H1 (cell line): ENCODE data around the gene SMAP1. TPM values are rescaled to one million over a fixed set of nuclear protein-coding genes. Genes with fewer than 3 reads are reported as not detected.

Experiments
- CTCF ChIA-PET: fragments of 300-600 bp; sonication (Branson Sonifier 250); formaldehyde crosslinking; loops from one replicate; lab custom pipeline; 2021; ENCODE audit not compliant: partially characterized antibody; lab: Charles Lee
- POLR2A ChIA-PET: fragments of 300-600 bp; sonication (Branson Sonifier 250); formaldehyde crosslinking; loops from one replicate; lab custom pipeline; 2021; ENCODE audit warnings: inconsistent platforms; ENCODE audit not compliant: partially characterized antibody; lab: Charles Lee
- DNase-seq, 2 experiments: peaks; one replicate each; pipeline versions ENCODE4 v3.0.0 to v3.0.0-alpha.2; 2010 to 2022; ENCODE audit warnings: low spot score in 2 of 2, low read depth in 1 of 2, mixed read lengths in 1 of 2
- FAIRE-seq: peaks from 2 replicates; lab custom pipeline; 2011; peaks lifted over from hg19 to GRCh38; lab: Jason Lieb, UNC
- H2AFZ ChIP-seq: 2 replicates; pipeline ENCODE4 v1.8.1; 2012; ENCODE audit warnings: low read length, inconsistent platforms
- H2AK5ac ChIP-seq: 2 replicates; pipeline ENCODE4 v1.6.1; 2013; ENCODE audit warnings: low read depth, low read length
- H2BK120ac ChIP-seq: replicated peaks from 2 replicates; pipeline ENCODE3; 2013; ENCODE audit warnings: low read depth, low read length, inconsistent platforms
- H2BK12ac ChIP-seq: 2 replicates; pipeline ENCODE4 v1.6.1; 2013; ENCODE audit warnings: low read depth, low read length
- H2BK15ac ChIP-seq: 2 replicates; pipeline ENCODE4 v1.6.1; 2013; ENCODE audit warnings: low read length
- H2BK20ac ChIP-seq: 2 replicates; pipeline ENCODE4 v1.6.1; 2013; ENCODE audit warnings: low read length
- H2BK5ac ChIP-seq: 2 replicates; pipeline ENCODE4 v1.6.1; 2013; ENCODE audit warnings: low read depth, low read length
- H3K14ac ChIP-seq: 2 replicates; pipeline ENCODE4 v1.6.1; 2013; ENCODE audit warnings: inconsistent platforms; ENCODE audit not compliant: insufficient read length
- H3K18ac ChIP-seq: 2 replicates; pipeline ENCODE4 v1.6.1; 2013; ENCODE audit warnings: low read length; ENCODE audit errors: extremely low read depth
- H3K23ac ChIP-seq: 2 replicates; pipeline ENCODE4 v1.6.1; 2013; ENCODE audit warnings: inconsistent platforms; ENCODE audit not compliant: insufficient read length
- H3K23me2 ChIP-seq: 2 replicates; pipeline ENCODE4 v1.6.1; 2013; ENCODE audit warnings: low read depth, low read length
- H3K27ac ChIP-seq: 2 replicates; pipeline ENCODE4 v1.6.1; 2011; ENCODE audit warnings: low read depth, low read length, inconsistent platforms
- H3K27me3 ChIP-seq, 4 experiments: replicated peaks in 1 of 4; 1 replicate in 1 of 4; 2 replicates in 3 of 4; pipeline versions ENCODE4 v1.6.1 to v1.8.1; 2011 to 2013; ENCODE audit warnings: low read length in 3 of 4, mild to moderate bottlenecking in 3 of 4, inconsistent platforms in 2 of 4, mixed read lengths in 2 of 4, moderate library complexity in 1 of 4; ENCODE audit not compliant: control insufficient read depth in 3 of 4, insufficient read depth in 3 of 4; ENCODE audit errors: extremely low read depth in 1 of 4
- H3K36me3 ChIP-seq, 4 experiments: 2 replicates each; pipeline versions ENCODE4 v1.6.1 to v1.8.1; 2011 to 2013; ENCODE audit warnings: mild to moderate bottlenecking in 4 of 4, low read length in 3 of 4, moderate library complexity in 2 of 4, control low read depth in 1 of 4, inconsistent platforms in 1 of 4; ENCODE audit not compliant: insufficient read depth in 4 of 4, control insufficient read depth in 2 of 4
- H3K4ac ChIP-seq: replicated peaks from 2 replicates; pipeline ENCODE3; 2013; ENCODE audit warnings: low read length, low read depth, mixed read lengths, inconsistent platforms; ENCODE audit not compliant: insufficient read length
- H3K4me1 ChIP-seq, 4 experiments: replicated peaks in 1 of 4; 1 replicate in 1 of 4; 2 replicates in 3 of 4; pipeline versions ENCODE4 v1.6.1 to v1.8.1; 2011 to 2013; ENCODE audit warnings: low read length in 3 of 4, inconsistent platforms in 2 of 4, mixed read lengths in 1 of 4; ENCODE audit not compliant: insufficient read depth in 4 of 4, control insufficient read depth in 3 of 4
- H3K4me2 ChIP-seq, 2 experiments: 2 replicates each; pipeline versions ENCODE4 v1.6.1 to v1.8.1; 2011 to 2013; ENCODE audit warnings: low read depth in 2 of 2, low read length in 2 of 2, control low read depth in 1 of 2, inconsistent platforms in 1 of 2, mild to moderate bottlenecking in 1 of 2; ENCODE audit not compliant: insufficient read depth in 1 of 2
- H3K4me3 ChIP-seq, 4 experiments: fragments of 200-600, 300-600 bp in 1 of 4; sonication (generic), shearing (Covaris generic), sonication (Bioruptor Twin) in 1 of 4; 2 replicates each; pipeline versions ENCODE4 v1.5.1 to v1.8.1; 2011 to 2016; ENCODE audit warnings: low read length in 4 of 4, low read depth in 3 of 4, control low read depth in 2 of 4, inconsistent platforms in 2 of 4, mild to moderate bottlenecking in 2 of 4, mixed read lengths in 1 of 4, moderate library complexity in 1 of 4; ENCODE audit not compliant: insufficient read depth in 2 of 4; ENCODE audit errors: extremely low read depth in 1 of 4
- H3K56ac ChIP-seq: replicated peaks from 2 replicates; pipeline ENCODE3; 2013; ENCODE audit warnings: low read depth, mild to moderate bottlenecking, mixed read lengths, low read length, inconsistent platforms; ENCODE audit not compliant: insufficient read length
- H3K79me1 ChIP-seq: 2 replicates; pipeline ENCODE4 v1.6.1; 2013; ENCODE audit warnings: low read depth, low read length, control low read depth
- H3K79me2 ChIP-seq, 2 experiments: 2 replicates each; pipeline versions ENCODE4 v1.6.1 to v1.8.1; 2012 to 2013; ENCODE audit warnings: low read length in 2 of 2, mild to moderate bottlenecking in 2 of 2, inconsistent platforms in 1 of 2; ENCODE audit not compliant: insufficient read depth in 2 of 2, control insufficient read depth in 1 of 2
- H3K9ac ChIP-seq, 4 experiments: replicated peaks in 1 of 4; 1 replicate in 1 of 4; 2 replicates in 3 of 4; pipeline versions ENCODE4 v1.6.1 to v1.8.1; 2011 to 2013; ENCODE audit warnings: low read depth in 3 of 4, low read length in 3 of 4, control low read depth in 2 of 4, mild to moderate bottlenecking in 2 of 4, moderate library complexity in 2 of 4, inconsistent platforms in 1 of 4; ENCODE audit errors: extremely low read depth in 1 of 4
- H3K9me3 ChIP-seq, 2 experiments: 2 replicates each; pipeline versions ENCODE4 v1.6.1 to v1.8.1; 2012 to 2013; ENCODE audit warnings: mild to moderate bottlenecking in 2 of 2, moderate library complexity in 2 of 2, control low read depth in 1 of 2, inconsistent platforms in 1 of 2, low read depth in 1 of 2, low read length in 1 of 2, mixed read lengths in 1 of 2; ENCODE audit not compliant: insufficient read depth in 2 of 2
- H4K20me1 ChIP-seq, 2 experiments: replicated peaks in 1 of 2; 2 replicates each; pipeline versions ENCODE3 to v1.8.1; 2011 to 2013; ENCODE audit warnings: inconsistent platforms in 2 of 2, low read length in 2 of 2, mild to moderate bottlenecking in 1 of 2; ENCODE audit not compliant: insufficient read depth in 2 of 2, control insufficient read depth in 1 of 2
- H4K5ac ChIP-seq: 2 replicates; pipeline ENCODE4 v1.6.1; 2013; ENCODE audit warnings: low read length, low read depth, mixed read lengths, inconsistent platforms; ENCODE audit not compliant: insufficient read length
- H4K8ac ChIP-seq: 2 replicates; pipeline ENCODE4 v1.8.0; 2013; ENCODE audit warnings: mild to moderate bottlenecking, moderate library complexity, low read length, inconsistent platforms; ENCODE audit not compliant: insufficient read depth; ENCODE audit errors: extremely low read depth
- H4K91ac ChIP-seq: replicated peaks from 2 replicates; pipeline ENCODE3; 2013; ENCODE audit warnings: low read length, mixed read lengths, inconsistent platforms; ENCODE audit not compliant: insufficient read length
- BACH1 ChIP-seq: IDR thresholded peaks from 2 replicates; pipeline ENCODE4 v1.6.1; 2012; ENCODE audit warnings: low read length, improper control_type of control experiment
- BCL11A ChIP-seq, 2 experiments: IDR thresholded peaks; one replicate each; pipeline ENCODE4 v1.6.1; 2011; ENCODE audit warnings: low read depth in 2 of 2, low read length in 2 of 2, mild to moderate bottlenecking in 2 of 2
- CBX5 ChIP-seq: fragments of 300-800, 300-1000 bp; sonication (generic); IDR thresholded peaks from 2 replicates; pipeline ENCODE4 v1.7.1; 2016; ENCODE audit warnings: antibody characterized with exemption, low read length, low read depth
- CREB1 ChIP-seq: IDR thresholded peaks from 2 replicates; pipeline ENCODE4 v1.6.1; 2012; ENCODE audit warnings: inconsistent platforms
- EP300 ChIP-seq, 2 experiments: IDR thresholded peaks; 1 replicate in 1 of 2; 2 replicates in 1 of 2; pipeline ENCODE4 v1.6.1; 2011 to 2012; ENCODE audit warnings: low read depth in 2 of 2, low read length in 2 of 2, mild to moderate bottlenecking in 2 of 2, borderline replicate concordance in 1 of 2, inconsistent platforms in 1 of 2, moderate library complexity in 1 of 2
- FOSL1 ChIP-seq: IDR thresholded peaks from 2 replicates; pipeline ENCODE4 v1.6.1; 2011; ENCODE audit warnings: mild to moderate bottlenecking, low read depth, low read length, moderate library complexity; ENCODE audit not compliant: insufficient read depth
- GABPA ChIP-seq: IDR thresholded peaks from 2 replicates; pipeline ENCODE4 v1.6.1; 2011; ENCODE audit warnings: mild to moderate bottlenecking, low read length, moderate library complexity, borderline replicate concordance; ENCODE audit not compliant: insufficient read depth
- GTF2F1 ChIP-seq: IDR thresholded peaks from 2 replicates; pipeline ENCODE4 v1.6.1; 2012; ENCODE audit warnings: low read depth, low read length, improper control_type of control experiment, borderline replicate concordance
- KDM1A ChIP-seq: fragments of 200-600, 300-600 bp; sonication (generic); IDR thresholded peaks from 2 replicates; pipeline ENCODE4 v1.7.1; 2016; ENCODE audit warnings: mild to moderate bottlenecking, low read length, borderline replicate concordance
- RAD21 ChIP-seq, 2 experiments: IDR thresholded peaks in 1 of 2; conservative IDR thresholded peaks in 1 of 2; 2 replicates each; pipeline ENCODE4 v1.6.1; 2011; ENCODE audit warnings: low read depth in 2 of 2, low read length in 2 of 2, improper control_type of control experiment in 1 of 2, inconsistent platforms in 1 of 2, mild to moderate bottlenecking in 1 of 2, moderate library complexity in 1 of 2
- SIX5 ChIP-seq: IDR thresholded peaks from 2 replicates; pipeline ENCODE4 v1.6.1; 2011; ENCODE audit warnings: mild to moderate bottlenecking, low read depth, low read length
- TBP ChIP-seq: IDR thresholded peaks from 2 replicates; pipeline ENCODE4 v1.6.1; 2011; ENCODE audit warnings: low read depth, low read length, improper control_type of control experiment
- USF2 ChIP-seq: IDR thresholded peaks from 2 replicates; pipeline ENCODE4 v1.6.1; 2011; ENCODE audit warnings: low read length, improper control_type of control experiment
- WGBS, 2 experiments: shearing (Covaris generic) in 1 of 2; methylation state at CpG; one replicate each; pipeline versions ENCODE4 v1.1.6 to v1.1.7; 2013 to 2015; ENCODE audit warnings: low lambda C conversion rate in 2 of 2, mixed read lengths in 2 of 2, inconsistent platforms in 1 of 2, low coverage in 1 of 2, missing lambda C conversion rate in 1 of 2; ENCODE audit not compliant: insufficient replicate concordance in 2 of 2, insufficient coverage in 1 of 2, insufficient read length in 1 of 2; ENCODE audit errors: extremely low coverage in 1 of 2, missing lambda C conversion rate in 1 of 2; 5-methylcytosine and 5-hydroxymethylcytosine counted together
- polyA plus RNA-seq, 7 experiments: library from polyadenylated mRNA; depleted of rRNA in 3 of 7; stranded (reverse) in 5 of 7; unstranded in 2 of 7; fragments of >200 nt in 5 of 7; fragments of 200-250 nt in 2 of 7; gene quantifications; 1 replicate in 5 of 7; 2 replicates in 1 of 7; 4 replicates in 1 of 7; pipeline versions ENCODE4 v1.2.1 to v1.2.3, GENCODE V29; 2011 to 2013; ENCODE audit warnings: missing spikeins in 2 of 7, mixed read lengths in 2 of 7
- total RNA-seq: library from RNA; stranded (reverse); fragmentation: NEBNext Ultra II Directional; extraction: Animal tissue kit (Norgen Biotek cat#: 25700); gene quantifications from 2 replicates; pipeline ENCODE4 v1.2.1, GENCODE V29; 2021

SMAP1 gene
- total and polyA plus RNA-seq, 2 of the 8 experiments (the other 6 are each of a cell fraction or from before 2014, with no cell fraction given) = 18.8 to 32.4 TPM

- Histone ChIP-seq H3K79me1 (no peaks in the 10 kb centered on the region), H3K23ac (no peak overlapping the region), H3K56ac (no peak overlapping the region), H2AK5ac (no peak overlapping the region), H3K9ac (no peak overlapping the region), H3K4me3 (no peak overlapping the region), H3K9me3 (no peaks in the 10 kb centered on the region), H4K91ac (no peak overlapping the region), H4K20me1 (no peaks in the 10 kb centered on the region), H3K14ac (no peak overlapping the region), H3K79me2 (no peaks in the 10 kb centered on the region), H2AFZ (no peak overlapping the region), H3K27me3 (no peaks in the 10 kb centered on the region), H2BK15ac (no peak overlapping the region), H3K18ac (no peak overlapping the region), H4K5ac (no peak overlapping the region), H3K4ac (no peak overlapping the region), H3K27ac (no peak overlapping the region), H4K8ac (no peak overlapping the region), H3K36me3 (no peaks in the 10 kb centered on the region; a peak in 1 of 8 replicates), H2BK120ac (no peak overlapping the region), H2BK12ac (no peak overlapping the region), H3K4me2 (no peak overlapping the region), H2BK5ac (no peak overlapping the region), H3K23me2 (no peaks in the 10 kb centered on the region), H3K4me1 (0 out of 7 replicates have a peak, but pooled peaks cover 0 to 3% (median 0%) of the 10 kb centered on the region in 4 experiments), H2BK20ac (no peak overlapping the region)
- no peak for FAIRE-seq
- CTCF ChIA-PET = no interaction called here
- 81% methylated on average over 1 of the region's 1 CpG; no CpG with 5 or more reads in 1 of the 2 experiments for WGBS, 2 experiments
- POLR2A ChIA-PET = no interaction called here
- DNase-seq = no peak
- TF ChIP-seq CREB1 (no peak), RAD21 (IDR thresholded peaks at IDR 0.05 in 1 of 2, conservative IDR thresholded peaks at IDR 0.05 in 1 of 2; ENCODE audit: low read depth in 2 of 2, low read length in 2 of 2) (no peak), SIX5 (no peak), FOSL1 (no peak), BACH1 (no peak), EP300 (IDR thresholded peaks at IDR 0.05; ENCODE audit: borderline replicate concordance in 1 of 2, low read depth in 2 of 2, low read length in 2 of 2) (no peak), BCL11A (IDR thresholded peaks at IDR 0.05; ENCODE audit: low read depth in 2 of 2, low read length in 2 of 2) (no peak), USF2 (no peak), TBP (no peak), KDM1A (no peak), CBX5 (no peak), GTF2F1 (no peak), GABPA (no peak)
Measured at GRCh38 chr6:70753870-70754380, 86.2 kb downstream of the SMAP1 start.
